CD4-positive, alpha-beta T cell treated with Interleukin-4 for 1 hour (primary cell): ENCODE measurements around the gene IL17REL.

Experiments
- DNase-seq, 2 donors: peaks; one replicate each; pipeline ENCODE4 v3.0.0-alpha.2; 2020 to 2022

IL17REL gene

DNA sequence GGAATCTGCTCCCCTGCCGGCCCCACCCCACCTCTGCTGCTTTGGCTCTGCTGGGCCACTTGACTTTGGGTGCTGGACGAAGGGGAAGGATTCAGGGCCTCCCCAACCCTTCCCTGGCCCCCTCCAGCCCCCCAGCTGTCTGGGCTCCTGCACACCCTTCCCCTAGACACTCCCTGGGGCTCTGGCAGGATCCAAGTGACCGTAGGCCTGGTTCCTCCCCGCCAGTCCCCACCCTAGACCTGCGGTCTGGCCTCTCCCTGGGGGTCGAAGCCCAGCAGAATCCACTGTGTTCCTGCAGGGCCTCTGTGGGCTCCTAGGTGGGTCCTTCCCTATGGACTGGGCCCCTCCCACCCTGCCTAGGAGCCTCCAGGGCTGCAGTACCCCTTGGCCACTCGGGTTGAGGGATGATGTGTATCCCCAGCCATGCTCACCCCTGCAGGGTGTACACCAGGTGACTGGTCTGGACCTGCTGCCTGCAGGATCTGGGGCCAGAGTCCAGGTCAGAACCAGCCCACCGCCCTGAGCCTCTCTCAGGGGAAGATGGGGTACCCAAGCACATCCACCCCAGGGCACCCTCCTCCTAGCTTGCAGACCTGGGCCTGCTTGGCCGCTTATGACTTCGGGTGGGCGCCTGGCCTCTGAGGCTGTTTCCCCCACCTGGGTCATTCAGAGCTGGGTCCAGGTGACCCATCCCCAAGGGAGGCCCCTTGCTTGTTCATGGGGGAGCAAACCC is 46.4 kb downstream of the IL17REL start:
- DNase-seq: peak in 1 of 2 donors; percentile 25

DNA sequence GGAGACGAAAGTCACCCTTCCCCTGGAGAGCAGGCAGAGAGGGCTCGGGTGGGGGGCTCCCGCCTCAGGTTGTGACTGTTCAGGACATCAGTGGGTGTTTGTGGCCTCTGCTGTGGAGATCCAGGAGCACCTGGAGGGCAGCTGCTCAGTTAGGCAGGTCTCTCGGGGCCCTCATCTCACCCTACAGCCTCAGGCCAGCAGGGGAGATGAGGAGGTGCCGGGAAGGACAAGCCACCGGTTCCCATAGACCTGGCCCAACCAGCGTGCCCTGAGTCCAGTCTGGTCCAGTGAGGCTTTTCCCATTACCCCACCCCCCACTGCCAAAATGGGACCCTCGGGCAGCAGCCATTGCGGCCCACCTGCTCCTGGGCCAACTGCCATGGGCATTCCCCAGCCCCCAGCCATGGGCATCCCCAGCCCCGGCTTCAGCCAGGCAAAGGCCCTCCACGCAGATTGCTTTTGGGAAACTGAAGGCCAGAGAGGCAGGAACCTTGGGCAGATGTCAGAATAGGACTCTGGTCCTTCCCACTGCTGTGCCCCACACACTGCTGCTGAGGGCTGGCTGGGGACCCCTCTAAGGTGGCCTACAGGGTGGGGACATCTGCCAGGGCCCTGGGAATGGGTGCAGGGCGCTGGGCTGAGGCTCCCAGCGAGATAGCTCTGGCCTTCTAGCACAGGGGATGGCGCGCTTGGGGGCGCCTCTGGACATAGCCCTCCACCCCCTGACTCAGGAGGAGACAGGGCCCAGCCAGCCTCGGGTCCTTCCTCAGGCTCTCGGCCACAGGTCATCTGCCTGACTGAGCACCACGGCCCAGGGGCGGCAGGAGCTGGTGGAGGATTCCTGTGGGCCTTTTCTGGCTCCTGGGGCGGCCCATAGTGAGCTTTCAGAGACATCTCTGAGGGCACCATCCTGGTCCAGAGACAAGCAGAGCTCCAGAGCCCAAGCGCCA is 47.2 kb downstream of the IL17REL start:
- peak; percentile 20 to 26 for DNase-seq

DNA sequence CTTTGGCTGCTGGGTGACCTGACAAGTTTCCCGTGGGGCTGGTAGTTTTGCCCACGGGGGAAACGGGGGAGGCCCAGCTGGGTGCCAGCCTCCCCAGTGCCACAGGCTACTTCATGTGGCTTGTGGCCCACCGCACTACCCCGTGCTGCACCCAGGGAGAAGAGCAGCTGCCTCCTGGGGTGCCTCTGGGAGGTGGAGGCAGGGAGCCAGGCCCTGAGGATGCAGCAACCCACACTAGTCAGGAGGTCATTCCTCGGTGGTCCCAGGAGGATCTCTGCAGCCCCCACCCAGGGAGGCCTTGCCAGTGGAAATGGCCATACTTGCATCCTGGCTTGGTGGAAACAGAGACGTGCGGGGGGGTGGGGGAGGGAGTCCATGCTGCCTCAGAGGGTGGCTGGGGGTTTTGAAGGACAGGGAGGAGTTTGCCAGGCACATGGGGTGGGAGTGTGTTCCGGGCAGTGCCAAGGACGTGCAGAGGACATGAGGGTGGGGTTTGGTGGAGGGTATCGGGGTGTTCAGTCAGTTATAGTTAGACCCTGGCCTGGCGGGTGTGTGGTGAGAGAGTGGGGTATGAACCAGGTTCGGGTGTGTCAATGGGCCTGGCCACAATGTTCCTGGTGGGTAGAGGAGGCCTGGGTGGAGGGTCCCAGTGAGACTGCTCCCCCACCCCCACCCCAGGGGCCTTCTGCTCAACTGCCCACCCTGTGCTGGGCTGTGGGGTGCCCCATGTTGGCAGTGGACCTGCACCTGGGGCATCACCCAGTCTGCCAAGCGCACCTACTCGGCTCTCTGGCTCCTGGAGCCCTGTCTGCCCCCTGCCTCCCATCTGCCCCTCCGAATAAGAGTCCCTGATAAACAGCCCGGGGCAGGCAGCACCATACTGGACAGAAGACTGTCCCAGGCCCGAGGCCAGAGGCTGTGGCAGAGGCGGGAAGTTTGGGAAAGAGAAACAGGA is 48.2 kb downstream of the IL17REL start:
- DNase-seq: peak; percentile 27 to 47

DNA sequence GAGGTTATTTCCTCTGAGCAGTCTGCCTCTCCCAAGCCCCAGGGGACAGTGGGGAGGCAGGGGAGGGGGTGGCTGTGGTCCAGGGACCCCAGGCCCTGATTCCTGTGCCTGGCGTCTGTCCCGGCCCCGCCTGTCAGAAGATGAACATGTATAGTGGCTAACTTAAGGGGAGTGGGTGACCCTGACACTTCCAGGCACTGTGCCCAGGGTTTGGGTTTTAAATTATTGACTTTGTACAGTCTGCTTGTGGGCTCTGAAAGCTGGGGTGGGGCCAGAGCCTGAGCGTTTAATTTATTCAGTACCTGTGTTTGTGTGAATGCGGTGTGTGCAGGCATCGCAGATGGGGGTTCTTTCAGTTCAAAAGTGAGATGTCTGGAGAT is 48.9 kb downstream of the IL17REL start:
- DNase-seq: peak; percentile 10 to 33

DNA sequence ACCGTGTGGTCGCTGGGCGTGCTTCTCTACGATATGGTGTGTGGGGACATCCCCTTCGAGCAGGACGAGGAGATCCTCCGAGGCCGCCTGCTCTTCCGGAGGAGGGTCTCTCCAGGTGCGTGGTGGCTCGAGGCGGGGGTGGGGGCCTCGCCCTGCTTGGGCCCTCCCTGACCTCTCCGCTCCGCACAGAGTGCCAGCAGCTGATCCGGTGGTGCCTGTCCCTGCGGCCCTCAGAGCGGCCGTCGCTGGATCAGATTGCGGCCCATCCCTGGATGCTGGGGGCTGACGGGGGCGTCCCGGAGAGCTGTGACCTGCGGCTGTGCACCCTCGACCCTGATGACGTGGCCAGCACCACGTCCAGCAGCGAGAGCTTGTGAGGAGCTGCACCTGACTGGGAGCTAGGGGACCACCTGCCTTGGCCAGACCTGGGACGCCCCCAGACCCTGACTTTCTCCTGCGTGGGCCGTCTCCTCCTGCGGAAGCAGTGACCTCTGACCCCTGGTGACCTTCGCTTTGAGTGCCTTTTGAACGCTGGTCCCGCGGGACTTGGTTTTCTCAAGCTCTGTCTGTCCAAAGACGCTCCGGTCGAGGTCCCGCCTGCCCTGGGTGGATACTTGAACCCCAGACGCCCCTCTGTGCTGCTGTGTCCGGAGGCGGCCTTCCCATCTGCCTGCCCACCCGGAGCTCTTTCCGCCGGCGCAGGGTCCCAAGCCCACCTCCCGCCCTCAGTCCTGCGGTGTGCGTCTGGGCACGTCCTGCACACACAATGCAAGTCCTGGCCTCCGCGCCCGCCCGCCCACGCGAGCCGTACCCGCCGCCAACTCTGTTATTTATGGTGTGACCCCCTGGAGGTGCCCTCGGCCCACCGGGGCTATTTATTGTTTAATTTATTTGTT is 49.6 kb downstream of the IL17REL start:
- peak; percentile 7 to 10 for DNase-seq

DNA sequence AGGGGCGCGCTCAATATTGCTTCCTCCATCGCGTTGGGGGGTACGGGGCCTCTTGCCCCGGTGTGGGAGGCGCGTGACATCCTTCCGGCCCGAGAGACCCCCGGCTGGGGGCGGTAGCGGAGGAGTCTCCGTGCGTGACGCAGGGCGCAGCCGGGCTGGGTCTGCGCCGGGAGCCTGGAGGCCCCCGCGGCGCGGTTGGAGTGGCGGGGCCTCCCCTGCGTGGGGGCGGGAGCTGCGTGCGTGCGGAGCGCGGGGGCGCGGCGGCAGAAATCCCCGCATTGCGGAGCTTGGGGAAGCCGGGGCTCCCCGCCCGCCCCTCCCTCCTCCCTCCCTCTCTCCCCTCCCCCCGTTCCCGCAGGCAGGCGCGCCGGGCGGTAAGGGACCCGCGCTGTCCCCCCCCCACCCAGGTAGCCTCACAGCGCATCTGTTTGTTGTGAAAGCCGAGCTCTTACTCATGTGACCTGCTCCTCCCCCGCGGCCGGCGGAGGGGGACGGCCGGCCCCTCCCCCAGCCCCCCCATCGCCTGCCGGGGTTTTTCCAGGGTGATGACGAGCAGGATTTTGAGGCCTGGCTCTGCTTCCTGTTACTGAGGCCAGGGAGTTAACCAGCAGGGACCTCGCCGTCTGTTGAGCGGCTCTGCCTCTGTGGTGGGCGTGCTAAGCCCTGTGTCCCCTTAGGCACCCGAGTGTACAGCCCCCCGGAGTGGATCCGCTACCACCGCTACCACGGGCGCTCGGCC is 50.4 kb downstream of the IL17REL start:
- peak; percentile 90 to 92 for DNase-seq

DNA sequence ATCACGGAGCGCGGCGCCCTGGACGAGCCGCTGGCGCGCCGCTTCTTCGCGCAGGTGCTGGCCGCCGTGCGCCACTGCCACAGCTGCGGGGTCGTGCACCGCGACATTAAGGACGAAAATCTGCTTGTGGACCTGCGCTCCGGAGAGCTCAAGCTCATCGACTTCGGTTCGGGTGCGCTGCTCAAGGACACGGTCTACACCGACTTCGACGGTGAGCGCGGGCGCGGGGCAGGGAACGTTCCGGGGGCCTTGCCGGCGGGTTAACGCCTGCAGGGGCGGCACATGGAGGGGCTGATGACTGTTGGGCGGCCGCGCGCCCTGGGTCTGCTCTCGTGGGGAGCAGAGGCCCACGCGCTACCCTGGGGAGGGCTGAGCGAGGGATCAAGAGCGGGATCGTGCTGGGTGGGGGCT is 51.0 kb downstream of the IL17REL start:
- peak in 1 of 2 donors; percentile 31 for DNase-seq

DNA sequence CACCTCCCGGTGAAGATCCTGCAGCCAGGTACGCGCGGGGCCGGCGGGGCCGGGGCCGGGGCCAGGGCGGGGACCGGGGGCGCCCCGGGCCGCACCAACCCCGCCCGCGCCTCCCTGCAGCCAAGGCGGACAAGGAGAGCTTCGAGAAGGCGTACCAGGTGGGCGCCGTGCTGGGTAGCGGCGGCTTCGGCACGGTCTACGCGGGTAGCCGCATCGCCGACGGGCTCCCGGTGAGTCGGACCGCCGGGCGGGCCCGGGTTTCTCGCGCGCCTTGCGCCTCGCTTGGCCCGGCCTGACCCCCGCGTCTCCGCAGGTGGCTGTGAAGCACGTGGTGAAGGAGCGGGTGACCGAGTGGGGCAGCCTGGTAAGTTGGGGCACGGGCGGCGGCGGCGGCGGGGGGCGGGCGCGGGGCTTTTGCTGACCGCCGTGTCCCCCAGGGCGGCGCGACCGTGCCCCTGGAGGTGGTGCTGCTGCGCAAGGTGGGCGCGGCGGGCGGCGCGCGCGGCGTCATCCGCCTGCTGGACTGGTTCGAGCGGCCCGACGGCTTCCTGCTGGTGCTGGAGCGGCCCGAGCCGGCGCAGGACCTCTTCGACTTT is 51.5 kb downstream of the IL17REL start:
- DNase-seq: peak in 1 of 2 donors; percentile 43

DNA sequence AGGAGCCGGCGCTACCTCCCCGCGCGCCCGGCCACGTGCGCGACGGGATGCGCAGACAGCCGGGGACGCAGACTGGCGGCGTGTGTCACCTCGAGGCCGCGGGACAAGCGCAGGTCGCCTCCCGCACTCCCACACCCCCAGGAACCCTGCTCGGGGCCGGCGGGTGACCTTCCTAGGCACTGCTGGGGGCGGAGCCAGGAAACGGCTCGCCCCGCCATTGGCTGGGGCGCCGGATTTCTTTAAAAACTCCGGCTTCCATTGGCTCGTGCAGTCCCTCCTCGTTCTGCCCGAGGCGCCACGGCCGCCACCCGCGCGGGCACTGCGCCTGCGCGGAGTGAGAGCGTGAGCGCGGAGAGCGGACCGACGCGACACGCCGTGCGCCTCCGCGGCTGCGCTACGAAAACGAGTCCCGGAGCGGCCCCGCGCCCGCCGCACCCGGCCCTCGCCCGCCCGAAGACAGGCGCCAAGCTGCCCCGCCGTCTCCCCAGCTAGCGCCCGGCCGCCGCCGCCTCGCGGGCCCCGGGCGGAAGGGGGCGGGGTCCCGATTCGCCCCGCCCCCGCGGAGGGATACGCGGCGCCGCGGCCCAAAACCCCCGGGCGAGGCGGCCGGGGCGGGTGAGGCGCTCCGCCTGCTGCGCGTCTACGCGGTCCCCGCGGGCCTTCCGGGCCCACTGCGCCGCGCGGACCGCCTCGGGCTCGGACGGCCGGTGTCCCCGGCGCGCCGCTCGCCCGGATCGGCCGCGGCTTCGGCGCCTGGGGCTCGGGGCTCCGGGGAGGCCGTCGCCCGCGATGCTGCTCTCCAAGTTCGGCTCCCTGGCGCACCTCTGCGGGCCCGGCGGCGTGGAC is 52.2 kb downstream of the IL17REL start, which contains the start of gene PIM3:
PIM3 (plus strand) TSS at position 614 of the 846 bp plus-strand sequence; CDS start at position 790, 176 bp downstream.
- DNase-seq: peak; percentile 96

DNA sequence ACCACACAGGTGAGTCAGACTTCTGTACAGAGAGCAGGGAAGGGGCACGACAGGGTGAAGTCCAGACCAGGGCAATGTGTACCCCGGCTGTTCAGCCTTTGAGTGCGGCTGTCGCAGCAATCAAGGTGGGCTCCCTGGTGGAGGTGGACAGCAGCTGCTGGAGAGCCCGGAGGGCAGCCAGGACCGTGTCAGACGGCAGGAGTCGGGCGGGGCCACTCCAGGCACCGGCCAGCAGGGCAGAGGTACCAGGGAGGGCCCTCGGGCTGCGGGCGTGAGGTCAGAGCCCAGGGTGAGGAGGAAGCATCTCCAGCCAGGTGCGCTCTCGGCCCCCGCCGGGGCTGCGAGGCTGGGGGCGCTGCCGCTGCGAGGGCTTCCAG is 52.8 kb downstream of the IL17REL start:
- no peak for DNase-seq

DNA sequence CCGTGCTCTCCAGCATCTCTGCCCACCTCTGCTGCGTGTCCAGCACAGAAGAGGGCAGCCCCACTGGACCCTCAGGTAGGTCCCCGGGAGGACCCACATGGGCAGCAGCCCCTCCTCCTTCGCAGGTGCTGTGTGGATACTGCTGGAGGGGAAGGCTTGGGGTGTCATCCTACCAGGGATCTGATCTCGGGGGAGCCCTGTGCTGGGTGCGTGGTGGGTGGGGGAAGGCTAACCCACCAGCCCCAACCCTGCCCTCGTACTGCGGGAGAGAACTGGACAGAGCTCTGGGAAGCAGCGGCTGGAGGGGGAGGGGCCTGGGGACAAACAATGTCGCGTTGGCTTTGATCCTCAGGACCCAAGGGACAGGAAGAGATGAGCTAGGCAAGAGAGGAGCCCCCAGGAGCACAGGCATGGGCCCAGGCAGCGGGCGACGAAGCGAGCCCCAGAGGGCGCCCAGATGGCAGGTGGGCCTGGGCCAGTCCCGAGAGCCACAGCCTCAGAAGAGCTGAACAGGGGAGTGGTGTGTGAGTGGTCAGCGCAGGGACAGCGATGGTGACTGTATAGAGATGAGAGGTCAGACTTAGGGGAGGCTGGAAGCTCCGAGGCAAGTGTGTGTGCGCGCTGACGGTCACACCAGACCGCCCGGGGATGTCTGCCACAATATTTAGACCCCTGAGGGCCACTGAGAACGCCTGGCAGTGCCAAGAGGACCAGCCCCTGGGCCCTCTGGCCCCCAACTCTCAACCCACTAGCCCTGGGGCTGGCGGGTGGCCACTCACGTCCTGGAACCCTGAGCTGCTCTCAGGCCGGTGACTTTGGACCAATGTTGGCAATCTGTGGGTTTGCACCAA is 53.4 kb downstream of the IL17REL start:
- no peak for DNase-seq

DNA sequence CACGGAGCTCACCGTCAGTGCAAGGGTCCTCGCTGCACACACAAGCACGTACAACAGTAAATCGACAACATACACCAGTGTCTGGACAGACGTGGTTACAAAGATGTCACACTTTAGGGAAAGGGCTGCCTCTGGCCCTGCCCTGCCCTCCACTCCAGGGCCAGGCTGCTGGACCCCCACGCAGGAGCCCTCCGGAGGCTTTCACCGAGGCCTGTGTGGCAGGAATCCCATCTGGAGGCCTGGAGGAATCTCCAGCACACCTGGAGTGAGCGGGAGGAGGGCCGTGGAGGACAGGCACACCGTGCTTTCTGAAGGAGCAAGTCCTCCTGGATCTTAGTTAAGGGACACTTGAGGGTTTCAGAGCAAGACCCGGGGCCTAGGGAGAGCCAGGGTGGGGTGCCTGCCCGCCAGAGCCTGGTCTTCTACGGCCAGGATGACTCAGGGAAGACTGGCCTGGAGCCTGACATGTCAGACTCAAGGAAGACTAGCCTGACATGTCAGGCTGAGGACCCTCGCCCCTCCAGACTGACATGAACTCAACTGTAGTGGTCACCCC is 54.1 kb downstream of the IL17REL start:
- no peak for DNase-seq

DNA sequence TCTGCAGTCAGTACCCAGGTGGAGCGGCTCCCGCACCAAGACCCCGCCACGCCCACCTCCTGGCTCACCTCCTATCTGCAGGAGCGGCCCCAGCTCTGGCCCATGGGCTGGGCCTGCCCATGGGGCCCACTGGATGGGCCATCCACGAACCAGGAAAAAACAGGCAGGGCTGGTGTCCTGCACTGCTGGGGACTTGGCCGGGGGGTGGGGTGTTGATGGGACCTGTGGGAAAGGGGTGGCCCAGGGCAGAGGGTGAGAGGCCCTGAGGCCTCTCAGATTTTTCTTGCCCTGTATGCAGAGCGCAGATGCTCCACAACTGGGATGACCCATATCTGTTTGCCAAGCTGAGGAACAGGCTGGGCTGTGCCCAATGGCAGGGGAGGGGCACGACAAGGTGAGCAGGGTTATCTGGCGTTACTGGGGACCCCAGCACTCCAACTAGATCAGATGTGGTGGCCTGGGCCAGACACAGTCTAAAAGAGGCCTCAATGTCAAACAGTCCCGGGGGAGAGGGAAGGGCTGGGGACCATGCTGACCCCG is 54.7 kb downstream of the IL17REL start:
- no peak for DNase-seq

DNA sequence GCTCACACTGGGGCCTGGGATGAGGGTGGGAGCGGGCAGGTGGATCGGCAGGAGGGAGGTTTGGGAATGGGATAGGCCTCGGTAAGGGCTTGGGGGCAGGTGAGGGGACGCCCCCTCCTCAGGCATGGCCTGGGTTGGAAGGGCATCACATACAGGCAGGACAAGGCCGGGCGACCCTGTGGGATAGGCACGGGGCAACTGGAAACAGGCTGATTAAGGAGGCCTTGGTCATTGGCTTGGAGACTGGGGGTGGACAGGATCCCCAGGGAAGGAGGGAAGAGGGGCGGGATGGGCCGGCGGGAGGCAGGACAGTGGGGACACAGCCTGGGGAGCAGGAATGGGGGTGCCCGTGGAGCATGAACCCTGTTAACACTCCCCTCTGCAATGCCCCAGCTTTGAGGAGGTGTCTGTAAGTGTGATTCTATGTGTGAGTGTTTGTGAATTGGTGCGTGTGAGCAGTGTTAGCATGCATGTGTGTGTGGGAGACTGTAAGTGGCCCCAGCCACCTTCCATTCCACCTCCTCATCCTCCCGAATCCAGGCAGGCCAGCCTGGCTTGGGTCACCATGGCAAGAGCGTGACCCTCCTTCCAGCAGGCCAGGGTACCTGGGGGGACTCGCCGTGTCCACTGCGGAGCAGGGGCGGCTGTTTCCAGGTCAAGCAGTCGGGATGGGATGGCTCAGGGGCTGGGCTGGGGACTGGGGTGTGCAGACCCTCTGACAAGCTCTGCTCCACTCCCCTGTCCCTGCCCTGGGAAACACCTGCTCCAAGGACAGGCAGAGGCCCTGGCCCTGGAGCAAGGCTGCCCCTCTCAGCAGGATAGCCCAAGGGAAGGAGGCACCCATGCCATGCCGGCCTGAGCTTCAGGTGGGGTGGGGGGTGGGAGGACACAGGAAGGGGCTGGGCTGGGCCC is 55.4 kb downstream of the IL17REL start:
- no peak for DNase-seq

DNA sequence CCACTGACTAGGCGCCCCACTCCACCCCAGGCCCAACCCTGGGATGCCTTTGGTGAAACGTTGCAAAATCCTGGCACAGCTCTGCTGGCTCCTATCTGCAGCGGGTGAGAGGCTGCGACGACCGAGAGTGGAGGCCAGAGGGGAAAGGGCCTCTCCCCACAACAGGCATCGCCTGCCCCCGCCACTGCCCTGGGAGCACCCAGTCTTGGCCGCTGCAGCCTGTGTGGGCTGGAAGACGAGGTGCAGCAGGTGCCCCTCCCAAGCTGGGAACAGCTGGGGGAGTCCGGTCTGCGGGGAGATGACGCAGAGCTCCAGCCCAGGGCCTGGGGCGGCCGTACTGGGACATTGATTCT is 56.2 kb downstream of the IL17REL start:
- DNase-seq: no peak

DNA sequence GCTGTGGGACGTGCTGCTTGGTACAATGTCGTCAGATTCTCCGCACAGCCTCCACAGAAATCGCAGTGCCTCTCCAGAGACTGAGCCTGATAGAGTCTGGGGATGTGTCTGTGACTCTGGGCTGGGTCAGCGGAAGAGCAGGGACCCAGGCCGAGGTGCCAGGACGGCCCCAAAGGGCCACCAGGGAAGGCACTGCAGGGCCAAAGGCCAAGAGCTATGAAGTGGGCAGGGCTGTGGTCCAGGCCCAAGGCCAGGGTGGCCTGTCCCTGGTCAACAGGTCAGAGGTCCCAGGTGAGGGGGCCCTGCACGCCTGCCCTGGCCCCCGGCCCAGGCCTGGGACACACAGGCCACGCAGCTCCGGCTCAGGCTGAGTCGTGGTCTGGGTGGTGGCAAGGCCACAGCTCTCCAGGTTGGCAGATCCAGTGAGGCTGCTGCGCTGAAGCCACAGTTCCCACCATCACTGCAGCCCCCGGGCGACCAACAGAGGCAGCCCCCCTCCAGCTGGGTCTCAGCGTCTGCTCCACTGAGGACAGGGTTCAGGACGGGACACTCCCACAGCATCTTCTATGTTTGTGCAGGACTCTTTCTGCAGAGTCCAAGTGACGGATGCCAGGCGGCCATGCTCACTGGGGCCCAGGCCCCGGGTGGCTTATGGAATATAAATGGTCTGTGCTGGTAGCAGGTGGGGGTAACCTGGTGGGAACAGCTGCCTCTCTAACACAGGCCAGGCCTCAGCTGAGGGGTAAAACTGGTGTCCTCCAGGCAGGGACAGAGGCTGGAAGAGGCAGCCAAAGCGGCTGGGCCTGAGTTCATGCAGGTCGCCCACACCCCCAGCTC is 56.8 kb downstream of the IL17REL start:
- no peak for DNase-seq
